Stimulated activated CD4-positive, alpha-beta T cell treated with anti-CD3 and anti-CD28 coated beads, Interleukin-1b, Interleukin-23, amount 100 ng/mL, for 24 hours (primary cell): Measurements from ENCODE around the gene PTPN20.
"Not testable (repeated sequence)": the region's sequence is repeated elsewhere in the genome, so short reads cannot be mapped to it uniquely, and the experiment has no call there.

Source experiments
- DNase-seq, 4 experiments: peaks; one replicate each; pipeline ENCODE4 v3.0.0-alpha.2; 2020; ENCODE audit warnings: low read depth in 4 of 4, low spot score in 1 of 4

PTPN20 gene, protein sequence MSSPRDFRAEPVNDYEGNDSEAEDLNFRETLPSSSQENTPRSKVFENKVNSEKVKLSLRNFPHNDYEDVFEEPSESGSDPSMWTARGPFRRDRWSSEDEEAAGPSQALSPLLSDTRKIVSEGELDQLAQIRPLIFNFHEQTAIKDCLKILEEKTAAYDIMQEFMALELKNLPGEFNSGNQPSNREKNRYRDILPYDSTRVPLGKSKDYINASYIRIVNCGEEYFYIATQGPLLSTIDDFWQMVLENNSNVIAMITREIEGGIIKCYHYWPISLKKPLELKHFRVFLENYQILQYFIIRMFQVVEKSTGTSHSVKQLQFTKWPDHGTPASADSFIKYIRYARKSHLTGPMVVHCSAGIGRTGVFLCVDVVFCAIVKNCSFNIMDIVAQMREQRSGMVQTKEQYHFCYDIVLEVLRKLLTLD

DNA sequence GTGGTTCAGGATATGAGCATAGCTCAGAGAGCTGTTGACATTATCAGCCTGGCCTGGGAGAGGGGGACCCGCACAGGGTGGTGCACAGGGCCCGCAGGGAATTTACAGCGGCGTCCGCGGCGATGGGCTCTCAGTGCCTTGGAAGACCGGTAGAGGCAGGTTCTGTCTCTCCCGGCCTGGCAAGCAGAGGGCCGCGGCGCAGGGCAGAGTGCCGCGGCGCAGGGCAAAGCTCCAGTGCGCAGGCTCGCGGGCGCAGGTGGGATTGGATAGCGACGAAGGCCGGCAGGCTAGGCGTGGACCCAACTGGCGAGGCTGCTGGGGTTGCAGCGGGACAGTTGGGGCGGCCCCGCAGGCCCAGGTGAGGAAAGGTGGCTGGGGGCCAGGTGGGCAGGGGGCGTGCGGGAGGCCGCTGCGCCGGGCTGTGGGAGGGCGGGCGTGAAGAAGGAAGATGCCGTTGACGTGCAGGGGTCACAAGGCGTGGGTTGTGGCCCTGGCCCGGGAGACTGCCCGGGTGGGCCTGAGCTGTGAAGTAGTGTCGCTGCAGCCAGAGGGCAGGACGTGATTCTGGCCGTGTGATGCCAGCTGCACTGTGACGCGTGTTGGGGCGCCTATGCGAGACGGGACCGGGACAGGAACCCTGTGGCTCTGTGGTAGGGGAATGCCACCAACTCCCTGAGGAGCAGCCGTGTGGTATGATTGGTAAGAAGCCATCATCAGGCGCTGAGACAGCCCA, at the start of gene PTPN20:
PTPN20 (plus strand) TSS at position 285 of the 733 bp plus-strand sequence. CDS start 21,072 bp downstream, outside the sequence.
- not testable (repeated sequence) for DNase-seq

DNA sequence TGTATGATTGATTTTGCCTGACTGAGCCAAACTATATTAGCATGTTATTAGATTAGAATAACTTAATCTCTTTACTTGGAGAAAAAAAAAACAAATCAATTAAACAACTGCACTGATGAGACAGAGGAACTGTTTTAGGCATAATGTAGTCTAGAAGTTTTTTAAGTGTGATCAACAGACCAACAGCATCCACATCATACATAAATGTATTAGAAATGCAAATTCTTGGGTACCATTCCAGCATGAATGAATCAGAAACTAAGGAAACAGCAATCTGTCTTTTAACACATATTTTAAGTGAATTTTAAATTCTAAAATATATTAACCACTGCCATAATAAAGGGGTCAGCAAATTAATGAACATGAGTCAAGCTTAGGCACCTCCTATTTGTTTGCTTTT, 41.5 kb upstream of the PTPN20 start:
- DNase-seq, result not testable (repeated sequence)

DNA sequence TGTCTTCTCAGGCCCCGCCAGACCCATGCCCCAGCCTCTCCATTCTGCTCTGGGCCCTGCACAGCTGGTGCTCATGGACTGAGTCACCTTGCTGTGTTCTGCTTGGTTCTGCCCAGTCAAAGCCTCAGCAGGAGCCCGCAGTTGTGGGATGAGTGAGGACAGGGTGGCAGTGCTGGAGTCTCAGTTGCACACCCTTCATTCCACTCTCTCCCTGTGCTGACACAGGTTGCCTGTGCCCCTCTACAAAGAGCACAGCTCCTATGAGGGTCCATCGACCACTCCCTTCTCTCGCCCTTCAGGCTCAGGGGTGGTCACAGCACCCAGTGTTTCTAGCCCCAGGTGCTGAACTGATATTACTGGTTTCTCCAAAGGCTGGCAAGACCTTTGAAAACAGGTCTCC, 39.6 kb upstream of the PTPN20 start:
- not testable (repeated sequence) for DNase-seq

DNA sequence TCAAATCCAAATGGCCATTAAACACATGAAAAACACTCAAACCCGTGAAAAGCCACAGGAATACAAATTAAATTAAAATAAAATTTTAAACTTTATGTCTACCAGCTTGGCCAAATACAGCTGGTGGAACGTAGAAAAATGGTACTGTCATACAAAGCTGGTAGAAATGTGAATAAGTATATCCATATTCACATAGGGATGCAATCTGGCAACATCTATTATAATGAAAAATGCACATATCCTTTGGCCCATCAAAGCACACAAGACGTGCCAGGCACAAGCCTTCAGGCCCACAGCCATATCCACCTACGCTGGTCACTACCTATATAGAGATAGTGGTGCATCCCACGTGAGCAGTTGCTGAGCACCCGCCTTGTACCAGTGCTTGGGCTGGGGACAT, 35.9 kb upstream of the PTPN20 start:
- not testable (repeated sequence) for DNase-seq

DNA sequence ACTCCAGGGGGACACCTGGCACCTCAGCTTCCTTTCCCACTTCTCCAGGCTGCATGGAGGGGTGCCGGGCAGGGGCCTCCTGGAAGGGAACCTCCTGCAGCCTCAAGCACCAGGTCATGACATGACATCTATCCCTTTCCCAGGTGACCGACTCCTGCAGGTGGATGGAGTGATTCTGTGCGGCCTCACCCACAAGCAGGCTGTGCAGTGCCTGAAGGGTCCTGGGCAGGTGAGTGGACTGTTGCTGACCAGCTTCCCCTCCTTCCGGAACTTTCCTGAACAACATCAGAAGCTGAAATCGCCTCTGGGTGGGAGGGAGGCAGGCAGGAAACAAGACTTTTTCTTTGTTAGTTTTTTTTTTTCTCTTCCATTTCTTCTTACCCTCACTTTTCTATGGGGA, 34.5 kb upstream of the PTPN20 start:
- DNase-seq, result not testable (repeated sequence)

DNA sequence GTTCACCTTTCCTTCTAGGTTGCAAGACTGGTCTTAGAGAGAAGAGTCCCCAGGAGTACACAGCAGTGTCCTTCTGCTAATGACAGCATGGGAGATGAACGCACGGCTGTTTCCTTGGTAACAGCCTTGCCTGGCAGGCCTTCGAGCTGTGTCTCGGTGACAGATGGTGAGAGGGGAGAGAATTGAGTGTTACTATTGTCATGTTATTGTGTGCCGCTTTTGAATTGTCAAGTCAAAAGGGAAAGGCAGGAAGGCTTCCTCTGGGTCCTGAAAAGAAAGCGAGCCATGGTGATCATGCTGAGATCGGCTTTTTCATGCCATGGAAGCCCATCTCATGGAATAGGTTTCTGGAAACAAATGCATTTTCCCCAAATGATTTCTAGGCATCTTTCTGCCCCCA, 32.5 kb upstream of the PTPN20 start:
- not testable (repeated sequence) for DNase-seq

DNA sequence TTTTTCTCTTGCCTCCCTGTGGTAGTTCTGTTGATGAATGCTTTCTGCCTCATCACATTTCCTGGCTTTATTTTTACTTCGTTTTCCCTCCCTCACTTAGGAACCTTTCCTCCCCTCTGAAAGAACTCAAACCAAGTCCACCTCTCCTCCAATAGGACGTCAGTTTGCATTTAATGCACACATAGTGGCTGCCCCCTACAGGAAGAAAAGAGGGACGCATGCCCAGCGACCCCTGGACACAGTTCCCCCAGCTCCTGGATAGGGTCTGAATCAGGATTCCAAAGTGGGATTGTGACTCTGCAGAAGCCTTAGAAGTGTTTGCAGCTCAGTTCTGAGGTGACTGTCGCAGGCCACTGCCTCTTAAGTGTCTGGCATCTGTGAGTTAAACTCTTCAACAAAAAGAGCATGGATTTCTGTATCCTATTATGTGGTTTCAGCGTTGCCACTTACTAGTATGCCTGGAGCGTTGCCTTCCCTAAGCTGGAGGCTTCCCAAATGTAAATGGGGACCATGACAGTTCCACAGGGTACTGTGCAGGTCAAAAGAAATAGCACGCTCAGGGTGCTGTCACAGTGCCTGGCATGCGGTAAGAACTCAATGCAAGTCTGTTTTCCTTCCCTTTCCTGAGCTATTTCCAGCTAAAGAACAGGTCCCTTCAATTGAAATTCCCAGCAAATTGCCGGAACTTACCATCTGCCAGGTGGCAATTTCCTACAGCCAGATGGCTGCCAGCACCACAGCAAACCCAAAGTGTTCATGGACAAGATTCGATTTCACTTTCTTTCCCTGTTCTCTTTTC, 20.2 kb upstream of the PTPN20 start:
- not testable (repeated sequence) for DNase-seq

DNA sequence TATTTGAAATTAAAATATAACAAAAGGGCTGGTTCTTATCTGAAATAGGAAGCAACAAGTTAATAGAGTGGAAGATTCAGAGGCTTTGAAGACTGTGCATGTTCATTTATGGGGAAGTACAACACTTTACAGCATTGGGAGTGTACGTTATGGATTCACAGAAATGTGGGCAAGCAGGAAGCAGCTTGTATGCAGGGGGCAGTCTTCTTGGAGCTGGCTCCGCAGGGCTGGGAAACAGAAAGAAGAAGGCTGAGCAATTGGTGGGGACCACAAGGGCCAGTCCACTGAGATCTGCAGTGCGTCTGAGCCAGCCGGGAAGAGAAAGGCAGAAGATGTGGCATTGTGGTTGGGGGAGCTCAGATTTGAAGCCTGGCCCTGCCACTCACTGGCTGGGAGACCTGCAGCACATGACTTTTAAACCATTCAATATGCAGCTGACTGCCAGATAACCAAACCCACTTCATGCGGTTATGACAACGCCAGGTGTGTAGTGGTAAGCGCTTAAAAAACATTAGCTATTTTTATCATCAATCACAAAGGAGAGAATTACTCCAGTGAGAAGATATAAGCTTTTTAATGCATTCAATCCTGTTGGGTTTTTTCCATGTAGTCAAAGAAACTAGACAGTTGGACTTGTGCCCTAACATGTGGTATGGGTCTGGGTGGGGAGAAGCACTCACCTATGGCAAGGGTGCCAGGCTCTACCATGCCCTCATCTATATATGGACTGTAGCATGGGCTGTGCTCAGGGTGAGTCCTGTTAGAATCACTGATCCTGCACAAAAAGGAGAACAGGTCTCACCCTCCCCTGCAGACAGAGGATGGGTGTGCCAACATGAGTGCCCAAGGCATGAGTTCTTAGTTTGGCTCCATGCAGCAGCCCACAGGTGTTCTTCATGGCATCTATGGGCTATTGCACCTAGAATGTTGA, 14.2 kb upstream of the PTPN20 start:
- not testable (repeated sequence) for DNase-seq

DNA sequence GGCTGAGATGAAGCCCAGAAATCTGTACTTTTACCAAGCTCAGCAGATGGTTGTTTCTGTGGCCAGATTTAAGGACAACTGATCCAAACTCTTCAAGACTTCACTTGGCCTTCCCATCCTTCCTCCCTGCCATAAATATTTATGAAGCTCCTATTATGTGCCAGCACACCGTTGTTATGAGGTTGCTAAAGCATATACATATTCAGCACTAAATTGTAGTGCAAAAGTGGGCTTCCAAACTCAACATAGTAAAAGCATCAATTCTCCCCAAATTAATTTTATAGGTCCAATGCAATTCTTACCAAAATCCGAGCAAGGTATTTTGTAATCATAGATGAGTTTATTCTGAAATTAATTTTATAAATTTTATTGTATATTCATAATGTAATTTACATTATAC, 10.0 kb upstream of the PTPN20 start:
- DNase-seq, result not testable (repeated sequence)

DNA sequence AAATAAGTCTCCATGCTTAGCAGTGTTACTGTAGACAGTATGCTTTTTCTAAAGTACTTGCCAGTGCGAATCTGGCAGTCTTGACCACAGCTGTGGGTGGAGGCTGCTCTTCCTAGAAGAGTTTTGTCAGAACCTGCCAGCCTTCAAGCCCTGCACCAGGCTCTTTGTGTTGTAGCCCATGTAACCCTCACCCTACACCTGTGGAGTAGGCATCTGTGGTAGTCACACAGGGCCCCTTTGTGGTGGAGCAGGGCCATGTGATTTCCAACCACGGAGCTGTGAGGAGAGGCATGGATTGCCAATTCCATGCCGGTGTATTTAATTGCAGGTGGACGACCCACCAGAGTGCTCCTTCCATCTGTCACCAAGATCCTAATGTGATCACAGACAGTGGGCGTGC, 7.4 kb upstream of the PTPN20 start:
- not testable (repeated sequence) for DNase-seq

DNA sequence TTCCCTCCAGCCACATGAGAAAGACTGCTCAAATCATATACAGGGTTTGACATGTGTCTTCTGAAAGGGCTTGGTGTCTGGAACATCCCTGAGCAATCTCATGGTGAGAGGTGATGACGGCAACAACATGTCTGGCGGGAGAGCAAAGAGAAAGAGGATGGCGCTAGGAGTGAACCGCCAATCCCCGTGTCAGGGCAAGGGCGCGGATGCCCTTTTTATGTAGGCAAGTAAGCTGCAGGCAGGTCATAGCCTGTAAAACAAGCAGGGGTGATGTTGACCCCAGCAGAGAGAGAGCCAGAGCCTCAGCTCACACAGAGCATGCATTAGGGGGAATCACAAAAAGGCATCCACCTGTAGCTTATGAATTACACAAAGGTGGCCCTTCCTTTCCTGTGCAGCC, 4.9 kb upstream of the PTPN20 start:
- not testable (repeated sequence) for DNase-seq

DNA sequence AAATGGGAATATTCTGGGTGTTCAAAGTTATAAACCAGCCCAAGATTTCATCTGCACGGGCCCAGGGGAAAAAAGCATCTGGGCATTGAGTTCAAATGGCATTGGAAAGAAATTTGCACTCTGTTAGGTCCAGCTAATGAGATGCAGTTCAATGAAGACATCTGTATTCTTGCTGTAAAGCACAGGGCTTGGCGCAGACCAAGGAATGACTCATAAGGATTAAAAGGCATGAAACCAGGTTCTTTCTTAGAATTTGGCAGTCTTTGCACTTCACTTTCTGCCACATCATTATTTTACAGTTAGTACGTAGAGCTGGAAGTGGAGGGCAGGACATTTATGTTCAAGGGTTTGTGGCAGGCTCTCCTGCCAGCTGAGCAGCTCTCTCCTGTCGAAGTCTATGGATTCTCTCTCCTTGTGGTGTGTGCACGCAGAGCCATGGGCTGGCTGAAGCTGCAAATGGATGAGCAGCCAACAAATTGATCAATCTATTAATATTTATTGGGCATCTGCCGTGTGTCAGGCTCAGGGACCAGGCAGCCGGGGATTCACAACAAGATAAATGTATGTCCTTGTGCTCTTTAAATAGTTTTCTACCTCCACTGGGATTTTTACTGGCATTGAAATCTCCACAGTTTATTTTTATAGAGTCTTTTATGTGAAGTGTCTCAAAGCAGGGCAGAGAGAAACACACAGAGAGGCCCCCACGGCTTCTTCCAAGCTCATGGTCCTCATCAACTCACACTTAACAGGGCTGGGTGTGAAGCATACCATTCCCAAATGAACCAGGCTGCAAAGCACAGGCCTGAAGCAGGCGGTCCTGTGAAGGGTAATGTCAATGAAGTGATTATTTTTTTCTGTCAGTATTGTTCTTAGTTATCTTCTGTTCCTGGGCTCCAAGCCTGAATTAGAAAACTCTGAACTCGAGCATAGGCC, 3.8 kb upstream of the PTPN20 start:
- not testable (repeated sequence) for DNase-seq

DNA sequence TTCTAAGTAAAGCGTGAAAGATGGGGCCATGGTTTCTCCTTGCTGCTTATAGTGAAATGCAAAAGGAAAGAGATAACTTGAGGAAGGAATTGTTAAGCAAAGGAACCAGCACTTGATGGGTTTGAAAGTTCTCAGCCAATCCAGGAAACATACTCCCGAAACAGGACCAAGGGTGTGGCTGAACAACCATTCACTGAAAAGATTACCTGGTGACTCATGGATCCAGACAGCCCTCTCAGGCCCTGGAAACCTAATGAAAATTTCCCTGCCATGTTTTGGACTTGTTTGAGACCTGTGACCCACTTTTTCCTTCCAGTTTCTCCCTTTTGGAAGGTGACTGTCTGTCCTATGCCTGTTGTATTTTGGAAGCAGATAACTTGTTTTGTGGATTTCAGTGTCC, 11.3 kb downstream of the PTPN20 start:
- DNase-seq, result not testable (repeated sequence)

DNA sequence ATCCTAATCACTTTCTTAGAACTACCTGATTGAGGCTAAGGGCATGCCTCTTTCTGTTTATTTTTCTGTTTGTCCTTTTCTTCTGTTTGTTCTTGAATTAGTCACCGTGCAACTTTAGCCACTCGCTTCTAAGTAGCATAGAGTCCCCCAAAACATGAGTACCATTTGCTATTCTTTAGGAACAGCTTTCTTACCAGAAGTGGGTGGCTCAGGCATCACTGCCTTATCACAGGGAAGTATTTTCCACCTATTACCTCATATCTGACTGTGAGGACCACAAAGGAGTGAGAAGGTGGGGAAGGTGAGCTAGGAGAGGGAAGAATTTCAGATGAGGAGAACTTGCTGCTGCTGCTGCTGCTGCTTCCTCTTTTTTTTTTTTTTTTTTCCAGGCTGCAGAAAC, 13.9 kb downstream of the PTPN20 start:
- DNase-seq, result not testable (repeated sequence)

DNA sequence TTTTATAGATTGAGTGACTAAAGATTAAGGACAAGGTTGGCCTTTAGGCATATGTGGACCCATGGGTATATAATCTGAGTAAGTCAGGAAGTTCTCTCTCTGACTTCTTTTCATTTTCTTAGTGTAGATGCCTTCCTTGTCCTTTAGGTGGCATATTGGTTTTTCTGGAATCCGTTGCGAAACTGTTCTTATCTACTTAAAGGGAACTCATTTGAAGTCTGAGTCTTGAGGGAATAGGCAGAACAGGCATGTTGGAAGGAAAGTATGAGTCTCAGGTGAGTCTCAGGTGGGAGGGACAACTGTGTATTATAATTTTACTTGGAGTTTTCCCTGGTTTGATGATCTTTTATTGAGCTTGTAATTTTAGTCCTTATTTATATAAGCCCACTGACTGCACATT, 14.6 kb downstream of the PTPN20 start:
- not testable (repeated sequence) for DNase-seq

DNA sequence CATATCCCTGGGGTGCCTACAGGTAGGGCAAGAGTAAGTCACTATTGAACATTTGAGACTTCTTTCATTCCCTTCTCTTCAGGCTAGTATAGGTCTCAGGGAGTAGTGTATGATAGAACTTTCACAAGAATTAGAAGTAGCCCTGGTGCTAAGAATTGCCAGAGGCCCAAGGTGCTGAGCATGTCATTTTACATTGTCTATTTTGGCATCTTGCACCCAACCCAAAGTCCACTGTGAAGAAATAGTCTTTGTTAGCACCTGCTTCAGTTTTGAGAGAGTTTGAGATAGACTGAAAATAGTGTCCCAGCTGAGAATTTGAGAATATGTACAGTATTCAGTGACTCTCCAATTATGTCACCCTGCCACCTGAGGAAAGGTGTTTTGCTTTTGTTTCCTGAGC, 17.6 kb downstream of the PTPN20 start:
- not testable (repeated sequence) for DNase-seq

DNA sequence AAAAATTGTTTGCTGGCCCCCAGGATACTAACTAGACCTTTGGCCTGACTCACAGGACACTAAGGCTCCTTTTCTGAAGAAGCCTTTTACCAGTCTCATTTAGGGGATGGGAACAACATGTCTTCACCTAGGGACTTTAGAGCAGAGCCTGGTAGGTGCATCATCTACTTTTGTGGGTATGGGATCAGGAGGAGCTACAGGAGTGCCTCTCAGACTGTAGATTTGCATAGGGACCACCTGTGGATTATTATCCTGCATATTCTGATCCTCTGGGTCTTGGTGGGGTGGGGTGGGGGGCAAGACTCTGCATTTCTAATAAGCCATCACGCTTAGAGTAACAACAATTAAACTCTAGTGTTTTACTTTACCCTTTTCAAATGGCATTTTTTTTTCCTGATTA, 21.2 kb downstream of the PTPN20 start:
- not testable (repeated sequence) for DNase-seq

DNA sequence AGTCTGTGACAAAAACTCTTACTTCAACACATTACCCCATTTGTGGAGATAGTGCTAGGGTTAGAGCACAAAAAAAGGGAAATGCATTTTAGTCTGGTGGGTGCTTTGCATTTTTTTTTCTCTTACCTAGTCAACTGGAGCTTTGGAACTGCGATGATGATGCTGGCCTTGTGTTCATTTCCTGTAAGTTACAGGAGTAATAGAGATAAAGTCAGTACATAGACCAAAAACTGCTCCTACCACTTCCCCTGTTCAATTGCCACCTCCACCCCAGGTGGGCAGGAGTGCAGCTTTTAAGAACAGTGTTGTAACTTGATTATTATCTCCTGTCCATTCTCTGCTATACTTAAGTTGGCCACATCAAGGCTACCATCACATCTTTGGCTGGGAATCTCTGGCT, 29.9 kb downstream of the PTPN20 start:
- DNase-seq, result not testable (repeated sequence)
